HG02943 (cell line): ENCODE measurements around the gene ORC4.

Experiments used
- ATAC-seq: cut with Tn5 transposase; IDR thresholded peaks from one replicate; pipeline ENCODE4 v1.9.1; 2021; ENCODE audit warnings: mild to moderate bottlenecking, low read depth, moderate library complexity; ENCODE audit not compliant: unreplicated experiment

Gene ORC4

GRCh38 chr2:147937744-147938349, 82.7 kb downstream of the ORC4 start:
- ATAC-seq = peak; percentile 67

GRCh38 chr2:147934881-147935620, 85.5 kb downstream of the ORC4 start:
- no peak for ATAC-seq

- ATAC-seq = no peak
Observed at GRCh38 chr2:147933931-147934330, 86.6 kb downstream of the ORC4 start.

GRCh38 chr2:147927053-147927588, 93.4 kb downstream of the ORC4 start:
- no peak for ATAC-seq

GRCh38 chr2:147925886-147926285, 94.7 kb downstream of the ORC4 start:
- no peak for ATAC-seq

DNA sequence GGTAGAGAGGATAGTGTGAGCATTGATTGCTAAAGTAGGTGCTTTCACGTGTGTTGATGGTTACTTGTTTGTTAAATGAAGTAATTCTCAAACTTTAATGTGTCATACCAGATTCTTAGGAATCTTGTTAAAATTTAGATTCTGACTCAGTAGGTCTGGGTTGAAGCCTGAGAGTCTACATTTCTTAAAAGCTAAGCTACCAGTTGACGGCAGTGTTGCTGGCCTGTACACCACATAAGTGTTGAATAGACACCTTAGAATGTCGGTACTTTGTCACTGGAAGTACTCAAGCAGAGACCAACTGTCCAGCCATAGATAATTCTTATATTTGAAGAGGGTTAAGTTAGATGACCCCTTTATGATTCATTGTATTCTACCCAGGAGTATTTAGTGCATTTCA, 95.9 kb downstream of the ORC4 start:
- ATAC-seq = no peak

- ATAC-seq = no peak
Observed at GRCh38 chr2:147923846-147924245, 96.7 kb downstream of the ORC4 start.

DNA sequence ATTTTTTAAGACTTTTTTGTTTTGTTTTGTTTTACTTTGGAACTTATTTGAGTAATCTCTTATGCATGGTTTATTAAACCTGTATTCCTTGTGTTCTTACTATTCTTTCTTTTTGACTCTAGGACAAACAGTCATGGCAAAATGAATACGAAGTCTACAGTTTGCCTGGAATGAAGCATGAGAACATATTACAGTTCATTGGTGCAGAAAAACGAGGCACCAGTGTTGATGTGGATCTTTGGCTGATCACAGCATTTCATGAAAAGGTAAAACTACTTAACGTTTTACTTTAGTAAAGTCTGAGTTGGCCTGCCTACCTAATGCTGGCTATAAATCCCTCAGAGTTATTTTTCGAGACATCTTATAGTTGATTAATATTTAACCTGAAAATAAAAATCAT, 103.4 kb downstream of the ORC4 start:
- ATAC-seq = no peak

GRCh38 chr2:147916723-147917122, 103.8 kb downstream of the ORC4 start:
- ATAC-seq = no peak

DNA sequence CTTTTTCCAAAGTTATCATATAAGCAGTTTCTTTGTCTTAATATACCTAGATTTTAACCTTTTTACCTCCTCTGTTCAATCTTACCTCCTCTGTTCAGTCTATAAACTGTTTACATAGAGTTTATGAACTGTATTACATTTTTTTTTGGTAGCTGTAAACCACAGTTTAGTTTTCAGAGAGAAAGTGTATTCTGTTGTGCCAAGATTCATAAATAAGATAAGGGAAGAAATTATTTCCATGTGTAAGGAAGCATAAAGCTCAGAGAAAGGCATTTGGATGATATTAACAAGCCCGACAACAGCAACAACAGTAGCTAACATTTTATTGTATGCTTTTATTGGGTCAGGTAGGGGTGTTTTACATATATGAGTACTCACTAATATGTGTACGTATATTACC, 104.5 kb downstream of the ORC4 start:
- no peak for ATAC-seq

GRCh38 chr2:147913701-147914480, 106.6 kb downstream of the ORC4 start:
- ATAC-seq = no peak

GRCh38 chr2:147910990-147911473, 109.5 kb downstream of the ORC4 start:
- ATAC-seq = no peak

DNA sequence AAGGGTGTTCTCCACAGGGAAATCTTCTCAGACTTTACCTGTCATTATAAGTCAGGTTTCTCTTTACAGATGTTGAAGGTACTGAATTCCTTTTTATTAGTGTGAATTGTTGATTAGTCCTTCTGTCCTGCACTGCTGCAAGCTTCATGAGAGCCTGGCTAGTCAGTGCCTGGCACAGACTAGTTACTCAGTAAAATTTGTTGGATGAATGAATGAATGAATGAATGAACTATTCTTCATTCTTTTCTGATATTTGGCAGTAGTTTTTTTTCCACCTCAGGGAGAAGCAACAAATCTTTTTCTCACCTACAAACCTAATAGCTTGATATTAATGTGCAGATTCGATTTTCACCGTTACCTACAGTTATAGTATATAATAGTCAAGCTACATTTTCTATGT, 111.4 kb downstream of the ORC4 start:
- no peak for ATAC-seq

DNA sequence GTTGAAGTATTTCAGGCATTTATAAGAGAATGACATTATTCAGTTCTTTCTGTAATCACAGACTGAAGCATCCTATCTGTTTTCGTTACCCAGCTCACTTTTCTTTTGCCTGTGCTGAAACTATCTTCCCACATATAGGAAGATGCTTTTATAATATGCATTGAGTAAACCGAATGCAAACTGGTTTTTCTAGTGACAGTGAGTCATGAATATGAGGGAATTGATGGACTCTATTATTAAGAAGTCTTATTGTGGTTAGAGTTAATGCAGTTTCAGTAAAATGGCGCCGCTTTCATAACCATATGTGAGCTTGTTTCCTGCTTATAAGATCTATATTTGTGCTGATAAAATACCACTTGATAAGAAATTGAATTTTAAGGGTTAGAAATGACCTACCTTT, 116.5 kb downstream of the ORC4 start:
- no peak for ATAC-seq

DNA sequence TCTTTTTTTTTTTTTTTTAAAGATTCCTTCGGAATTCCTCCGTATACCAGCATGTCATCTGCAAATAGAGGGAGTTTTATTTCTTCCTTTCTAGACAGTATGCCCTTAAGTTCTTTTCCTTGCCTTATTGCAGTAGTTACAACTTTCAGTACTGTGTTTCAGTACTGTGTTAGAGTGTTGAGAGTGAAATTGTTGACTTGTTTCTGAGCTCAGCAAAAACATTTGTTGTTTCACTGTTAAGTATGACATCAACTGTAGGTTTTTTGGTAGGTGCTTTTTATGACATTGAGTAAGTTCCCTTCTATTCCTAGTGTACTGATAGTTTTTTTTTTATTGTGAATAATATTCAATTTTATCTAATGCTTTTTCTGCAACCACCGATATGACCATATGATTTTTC, 131.9 kb downstream of the ORC4 start:
- ATAC-seq = no peak

DNA sequence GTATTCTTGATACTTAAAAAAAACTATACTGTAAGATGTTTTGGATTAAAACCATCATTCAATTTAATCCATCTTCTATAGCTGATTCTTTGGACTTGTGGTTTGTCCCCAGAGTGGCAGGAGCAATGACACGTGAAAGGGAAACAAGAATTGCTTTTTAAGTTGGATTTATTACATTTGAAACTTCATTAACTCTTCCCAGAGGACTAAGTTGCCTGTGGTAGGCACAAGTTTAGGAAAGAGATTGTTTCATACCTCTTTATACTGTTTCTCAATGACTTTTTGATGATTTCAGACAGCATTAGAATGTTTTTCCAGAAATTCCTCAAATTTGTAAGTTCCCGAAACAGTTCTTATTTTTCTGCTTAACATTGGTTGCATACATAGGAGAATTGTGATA, 134.4 kb downstream of the ORC4 start:
- no peak for ATAC-seq

DNA sequence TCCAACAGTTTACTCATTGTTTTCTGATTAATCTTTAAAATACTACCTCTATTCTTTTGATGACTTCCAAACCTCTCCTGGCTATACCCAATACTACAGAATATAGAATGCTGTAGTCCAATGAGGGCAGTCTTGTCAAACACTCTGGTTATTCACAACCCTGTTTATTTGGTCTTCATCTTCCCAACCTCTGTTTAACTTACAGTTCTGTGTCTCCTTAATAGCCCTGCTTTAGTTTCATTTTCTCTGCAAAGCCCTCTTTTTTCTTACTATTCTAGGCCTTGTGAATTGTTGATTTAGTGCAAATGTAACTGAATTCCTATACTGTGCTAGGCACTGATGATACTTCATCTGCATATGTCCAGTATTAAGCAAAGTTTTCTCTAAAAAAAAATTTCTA, 135.7 kb downstream of the ORC4 start:
- no peak for ATAC-seq

GRCh38 chr2:147882631-147883030, 137.9 kb downstream of the ORC4 start:
- no peak for ATAC-seq
